ENCODE measurements around the gene C1QTNF2. TPM values are rescaled to one million over a fixed set of nuclear protein-coding genes. Genes with fewer than 3 reads are reported as not detected.

Gene C1QTNF2
- total RNA-seq, 2 experiments from 2014 or later = not detected

DNA sequence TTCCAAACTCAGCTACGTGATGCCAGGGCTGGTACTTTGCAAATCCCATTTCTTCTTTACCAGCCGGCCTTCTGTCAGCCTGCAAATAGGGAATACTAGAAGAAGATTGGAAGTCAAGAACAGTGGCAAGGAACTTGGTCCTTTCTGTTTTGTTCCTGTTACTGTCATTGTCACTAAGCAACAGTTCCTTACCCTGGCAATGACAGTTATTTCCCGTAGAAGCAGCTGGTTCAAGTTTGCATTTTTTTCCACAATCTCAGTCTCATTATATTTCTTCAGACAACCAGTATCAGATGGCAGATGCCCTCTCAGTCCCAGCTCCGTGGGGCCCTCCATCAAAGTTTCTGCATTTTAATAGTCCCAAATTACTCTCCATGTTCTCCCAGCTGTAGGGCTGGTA is 9.1 kb upstream of the C1QTNF2 start:
- Mint-ChIP-seq H3K36me3 (ENCODE audit: low read depth) (no peaks in the 10 kb centered on the region), H3K4me3 (no peak overlapping the region), H3K4me1 (ENCODE audit: low read depth) (no peaks in the 10 kb centered on the region), H3K9me3 (peaks cover 2% of the 10 kb centered on the region), H3K27me3 (peaks cover 43% of the 10 kb centered on the region), H3K27ac (no peak overlapping the region)
- ChIA-PET POLR2A (no interaction called here), CTCF (no interaction called here)
- intact Hi-C loops (cut with DNase I, micrococcal nuclease) = no loop called here
- TF ChIP-seq, protein P1, sequence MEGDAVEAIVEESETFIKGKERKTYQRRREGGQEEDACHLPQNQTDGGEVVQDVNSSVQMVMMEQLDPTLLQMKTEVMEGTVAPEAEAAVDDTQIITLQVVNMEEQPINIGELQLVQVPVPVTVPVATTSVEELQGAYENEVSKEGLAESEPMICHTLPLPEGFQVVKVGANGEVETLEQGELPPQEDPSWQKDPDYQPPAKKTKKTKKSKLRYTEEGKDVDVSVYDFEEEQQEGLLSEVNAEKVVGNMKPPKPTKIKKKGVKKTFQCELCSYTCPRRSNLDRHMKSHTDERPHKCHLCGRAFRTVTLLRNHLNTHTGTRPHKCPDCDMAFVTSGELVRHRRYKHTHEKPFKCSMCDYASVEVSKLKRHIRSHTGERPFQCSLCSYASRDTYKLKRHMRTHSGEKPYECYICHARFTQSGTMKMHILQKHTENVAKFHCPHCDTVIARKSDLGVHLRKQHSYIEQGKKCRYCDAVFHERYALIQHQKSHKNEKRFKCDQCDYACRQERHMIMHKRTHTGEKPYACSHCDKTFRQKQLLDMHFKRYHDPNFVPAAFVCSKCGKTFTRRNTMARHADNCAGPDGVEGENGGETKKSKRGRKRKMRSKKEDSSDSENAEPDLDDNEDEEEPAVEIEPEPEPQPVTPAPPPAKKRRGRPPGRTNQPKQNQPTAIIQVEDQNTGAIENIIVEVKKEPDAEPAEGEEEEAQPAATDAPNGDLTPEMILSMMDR (IDR thresholded peaks at IDR 0.05) = no peak
- no peak overlapping the region for H3K4me3 ChIP-seq (ENCODE audit: low read length)
- H3K27ac ChIP-seq (ENCODE audit: low read depth in 1 of 2, low read length in 2 of 2) = no peak overlapping the region
- no peak for DNase-seq
- no peaks in the 10 kb centered on the region for H3K4me1 ChIP-seq (ENCODE audit: insufficient read depth, low read length)
- no peak for ATAC-seq (ENCODE audit: poor library complexity)
- no peaks in the 10 kb centered on the region for H3K36me3 ChIP-seq (ENCODE audit: insufficient read depth, low read length)
- peaks cover 4 to 14% of the 10 kb centered on the region in 2 experiments for H3K27me3 ChIP-seq (ENCODE audit: control insufficient read depth in 1 of 2, insufficient read depth in 2 of 2, low read length in 2 of 2)
- no peaks in the 10 kb centered on the region for H3K9me3 ChIP-seq (ENCODE audit: control insufficient read depth in 1 of 2, insufficient read depth in 1 of 2, low read length in 2 of 2)

DNA sequence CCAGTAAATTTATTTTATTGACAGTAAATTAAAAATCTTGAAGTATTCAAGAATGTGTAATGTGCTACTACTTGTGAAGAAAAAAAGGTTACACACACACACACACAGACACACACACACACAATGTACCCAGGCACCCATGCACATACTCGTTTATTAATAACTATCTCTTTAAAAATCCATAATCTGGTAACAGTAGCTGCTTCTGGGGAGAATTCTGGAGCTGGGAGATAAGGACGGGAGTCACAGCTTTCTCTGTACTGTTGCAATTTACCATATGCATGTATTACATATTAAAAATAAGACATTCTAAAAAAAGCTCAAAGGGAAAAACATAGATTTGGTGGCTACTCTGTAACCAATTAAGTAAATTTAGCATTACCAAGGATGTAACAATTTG is 7.9 kb upstream of the C1QTNF2 start:
- no peak overlapping the region for H3K27ac Mint-ChIP-seq
- no peak overlapping the region for H3K4me3 Mint-ChIP-seq
- H3K27me3 ChIP-seq (ENCODE audit: control insufficient read depth in 1 of 2, insufficient read depth in 2 of 2, low read length in 2 of 2) = peaks cover 5 to 16% of the 10 kb centered on the region in 2 experiments
- TF ChIP-seq, protein P1 (IDR thresholded peaks at IDR 0.05) = no peak
- H3K9me3 ChIP-seq (ENCODE audit: control insufficient read depth in 1 of 2, insufficient read depth in 1 of 2, low read length in 2 of 2) = no peaks in the 10 kb centered on the region
- no peak overlapping the region for H3K4me3 ChIP-seq (ENCODE audit: low read length)
- H3K4me1 Mint-ChIP-seq (ENCODE audit: low read depth) = no peaks in the 10 kb centered on the region
- intact Hi-C loops (cut with DNase I, micrococcal nuclease) = no loop called here
- no peaks in the 10 kb centered on the region for H3K4me1 ChIP-seq (ENCODE audit: insufficient read depth, low read length)
- H3K27ac ChIP-seq (ENCODE audit: low read depth in 1 of 2, low read length in 2 of 2) = no peak overlapping the region
- H3K36me3 ChIP-seq (ENCODE audit: insufficient read depth, low read length) = no peaks in the 10 kb centered on the region
- ChIA-PET CTCF (no interaction called here), POLR2A (no interaction called here)
- no peaks in the 10 kb centered on the region for H3K36me3 Mint-ChIP-seq (ENCODE audit: low read depth)
- peaks cover 55% of the 10 kb centered on the region for H3K27me3 Mint-ChIP-seq
- no peaks in the 10 kb centered on the region for H3K9me3 Mint-ChIP-seq
- DNase-seq = no peak
- no peak for ATAC-seq (ENCODE audit: poor library complexity)

DNA sequence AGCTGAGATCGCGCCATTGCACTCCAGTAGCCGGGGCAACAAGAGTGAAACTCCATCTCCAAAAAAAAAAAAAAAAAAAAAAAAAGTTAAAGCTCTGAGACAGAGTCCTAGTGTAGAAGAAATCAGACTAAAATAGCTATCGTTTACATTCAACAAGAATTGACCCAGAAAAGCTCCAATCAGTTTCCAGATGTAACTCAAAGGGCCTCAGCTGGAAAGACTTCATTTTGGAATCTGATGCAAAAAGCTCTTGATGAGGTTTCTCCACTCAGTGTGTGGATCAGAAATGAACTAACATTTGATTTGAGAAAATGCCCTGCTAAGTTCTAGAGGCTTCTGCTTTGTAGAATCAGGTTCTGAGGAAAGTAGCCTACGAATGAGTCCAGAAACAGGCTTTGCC is 7.2 kb upstream of the C1QTNF2 start:
- H3K27me3 Mint-ChIP-seq = peaks cover 59% of the 10 kb centered on the region
- CTCF ChIA-PET = interaction anchor here (0.6 kb wide), 2 partner anchors 19 to 1459 kb away, joined by 3 to 4 read pairs; no protein-coding TSS in a partner anchor

More for the DNA sequence above, 7.2 kb upstream of the C1QTNF2 start:
- Histone ChIP-seq H3K4me1 (ENCODE audit: insufficient read depth, low read length) (no peaks in the 10 kb centered on the region), H3K9me3 (ENCODE audit: control insufficient read depth in 1 of 2, insufficient read depth in 1 of 2, low read length in 2 of 2) (no peaks in the 10 kb centered on the region), H3K4me3 (ENCODE audit: low read length) (no peak overlapping the region), H3K36me3 (ENCODE audit: insufficient read depth, low read length) (no peaks in the 10 kb centered on the region), H3K27me3 (ENCODE audit: control insufficient read depth in 1 of 2, insufficient read depth in 2 of 2, low read length in 2 of 2) (peaks cover 8 to 16% of the 10 kb centered on the region in 2 experiments), H3K27ac (ENCODE audit: low read depth in 1 of 2, low read length in 2 of 2) (no peak overlapping the region)
- intact Hi-C loops (cut with DNase I, micrococcal nuclease) = no loop called here
- POLR2A ChIA-PET = no interaction called here
- no peaks in the 10 kb centered on the region for H3K36me3 Mint-ChIP-seq (ENCODE audit: low read depth)
- TF ChIP-seq, protein P1 (IDR thresholded peaks at IDR 0.05) = no peak
- ATAC-seq (ENCODE audit: poor library complexity) (no peak), DNase-seq (no peak)
- no peaks in the 10 kb centered on the region for H3K9me3 Mint-ChIP-seq
- H3K27ac Mint-ChIP-seq = no peak overlapping the region
- H3K4me3 Mint-ChIP-seq = no peak overlapping the region
- H3K4me1 Mint-ChIP-seq (ENCODE audit: low read depth) = no peaks in the 10 kb centered on the region

All from CD4-positive, alpha-beta T cell (primary cell).